D721Med (cell line): ENCODE measurements around the gene FARP2.
"Not testable (repeated sequence)": the region's sequence is repeated elsewhere in the genome, so short reads cannot be mapped to it uniquely, and the experiment has no call there.

Experiments used
- DNase-seq: peaks from one replicate; pipeline ENCODE4 v3.0.0; 2011; ENCODE audit warnings: low spot score; ENCODE audit not compliant: insufficient read length
- FAIRE-seq: peaks from 2 replicates; lab custom pipeline; 2011; peaks lifted over from hg19 to GRCh38; lab: Jason Lieb, UNC
- CTCF ChIP-seq: IDR thresholded peaks from 2 replicates; pipeline ENCODE4 v1.5.1; 2012; ENCODE audit warnings: mild to moderate bottlenecking, control low read depth; ENCODE audit not compliant: insufficient read depth; ENCODE audit errors: missing control alignments

Gene FARP2

GRCh38 chr2:241501551-241501950 is 145.5 kb downstream of the FARP2 start:
- DNase-seq: no peak
- no peak for TF ChIP-seq CTCF
- no peak for FAIRE-seq

- no peak for DNase-seq
- no peak for FAIRE-seq
- TF ChIP-seq CTCF: no peak
Observed at GRCh38 chr2:241502281-241502680, 146.2 kb downstream of the FARP2 start.

- FAIRE-seq: no peak
- DNase-seq: no peak
- TF ChIP-seq CTCF: no peak
Observed at GRCh38 chr2:241503776-241504392, 147.8 kb downstream of the FARP2 start.

GRCh38 chr2:241505086-241505780 is 149.1 kb downstream of the FARP2 start:
- FAIRE-seq (no peak), DNase-seq (no peak)
- no peak for TF ChIP-seq CTCF

GRCh38 chr2:241505781-241506201 is 149.7 kb downstream of the FARP2 start:
- FAIRE-seq (no peak), DNase-seq (no peak)
- TF ChIP-seq CTCF: no peak

GRCh38 chr2:241506317-241506716 is 150.2 kb downstream of the FARP2 start:
- not testable (repeated sequence) for FAIRE-seq, DNase-seq

- DNase-seq: no peak
- no peak for TF ChIP-seq CTCF
- no peak for FAIRE-seq
Observed at GRCh38 chr2:241506793-241507429, 150.8 kb downstream of the FARP2 start.
